Measurements from ENCODE around the gene GRIN2A. TPM values are rescaled to one million over a fixed set of nuclear protein-coding genes. Genes with fewer than 3 reads are reported as not detected.

The GRIN2A gene
- total RNA-seq, 2 experiments from 2014 or later: not detected

- BruUV-seq (replicated peaks): no TSS peak
- no peaks in the 10 kb centered on the region for H3K36me3 ChIP-seq (ENCODE audit: insufficient read depth, low read length)
- H3K27ac ChIP-seq (ENCODE audit: low read depth, low read length, poor library complexity, severe bottlenecking): no peak overlapping the region
- no peaks in the 10 kb centered on the region for H3K4me1 ChIP-seq (ENCODE audit: insufficient read depth, low read length, poor library complexity, severe bottlenecking)
- H3K9me3 ChIP-seq (ENCODE audit: low read length): no peaks in the 10 kb centered on the region
- H2AFZ ChIP-seq (ENCODE audit: low read length): no peak overlapping the region
- no peak overlapping the region for H3K4me2 ChIP-seq (ENCODE audit: low read length)
- TF ChIP-seq EZH2phosphoT487 (IDR thresholded peaks at IDR 0.05; ENCODE audit: borderline replicate concordance, low read depth, low read length) (no peak), CTCF (conservative IDR thresholded peaks at IDR 0.05; ENCODE audit: low read length) (no peak)
- CTCF ChIA-PET (ENCODE audit: unreplicated experiment): no interaction called here
- no peaks in the 10 kb centered on the region for H3K79me2 ChIP-seq (ENCODE audit: insufficient read depth, low read depth, low read length)
- intact Hi-C loops (cut with micrococcal nuclease; ENCODE audit: unreplicated experiment): no loop called here
- DNase-seq (ENCODE audit: low spot score): no peak
- no peak overlapping the region for H3K4me3 ChIP-seq (ENCODE audit: low read depth, low read length, poor library complexity, severe bottlenecking)
- POLR2A ChIA-PET: no interaction called here
- H3K9me2 ChIP-seq (ENCODE audit: insufficient read depth, low read length): no peaks in the 10 kb centered on the region
- no peaks in the 10 kb centered on the region for H4K20me1 ChIP-seq (ENCODE audit: insufficient read depth, low read length)
Observed at GRCh38 chr16:9847146-9847545, 335.1 kb downstream of the GRIN2A start.

- Histone ChIP-seq H3K27ac (ENCODE audit: low read depth, low read length, poor library complexity, severe bottlenecking) (no peak overlapping the region), H3K9me2 (ENCODE audit: insufficient read depth, low read length) (no peaks in the 10 kb centered on the region), H3K36me3 (ENCODE audit: insufficient read depth, low read length) (no peaks in the 10 kb centered on the region), H4K20me1 (ENCODE audit: insufficient read depth, low read length) (no peaks in the 10 kb centered on the region), H3K4me1 (ENCODE audit: insufficient read depth, low read length, poor library complexity, severe bottlenecking) (no peaks in the 10 kb centered on the region), H3K9me3 (ENCODE audit: low read length) (no peaks in the 10 kb centered on the region), H3K79me2 (ENCODE audit: insufficient read depth, low read depth, low read length) (no peaks in the 10 kb centered on the region), H2AFZ (ENCODE audit: low read length) (no peak overlapping the region), H3K4me3 (ENCODE audit: low read depth, low read length, poor library complexity, severe bottlenecking) (no peak overlapping the region), H3K4me2 (ENCODE audit: low read length) (no peak overlapping the region)
- intact Hi-C loops (cut with micrococcal nuclease; ENCODE audit: unreplicated experiment): no loop called here
- DNase-seq (ENCODE audit: low spot score): no peak
- TF ChIP-seq EZH2phosphoT487 (IDR thresholded peaks at IDR 0.05; ENCODE audit: borderline replicate concordance, low read depth, low read length): no peak
- no peak for TF ChIP-seq CTCF (conservative IDR thresholded peaks at IDR 0.05; ENCODE audit: low read length)
- BruUV-seq (replicated peaks): no TSS peak
- ChIA-PET POLR2A (no interaction called here), CTCF (ENCODE audit: unreplicated experiment) (no interaction called here)
Observed at GRCh38 chr16:9846362-9847099, 335.7 kb downstream of the GRIN2A start.

GRCh38 chr16:9845661-9846361 lies 336.4 kb downstream of the GRIN2A start:
- no peaks in the 10 kb centered on the region for H3K36me3 ChIP-seq (ENCODE audit: insufficient read depth, low read length)
- H3K27ac ChIP-seq (ENCODE audit: low read depth, low read length, poor library complexity, severe bottlenecking): no peak overlapping the region
- H3K79me2 ChIP-seq (ENCODE audit: insufficient read depth, low read depth, low read length): no peaks in the 10 kb centered on the region
- no peak overlapping the region for H3K4me2 ChIP-seq (ENCODE audit: low read length)
- no TSS peak for BruUV-seq (replicated peaks)
- ChIA-PET CTCF (ENCODE audit: unreplicated experiment) (no interaction called here), POLR2A (no interaction called here)
- DNase-seq (ENCODE audit: low spot score): no peak
- no peaks in the 10 kb centered on the region for H3K9me2 ChIP-seq (ENCODE audit: insufficient read depth, low read length)
- H2AFZ ChIP-seq (ENCODE audit: low read length): no peak overlapping the region
- no peak overlapping the region for H3K4me3 ChIP-seq (ENCODE audit: low read depth, low read length, poor library complexity, severe bottlenecking)
- intact Hi-C loops (cut with micrococcal nuclease; ENCODE audit: unreplicated experiment): no loop called here
- no peaks in the 10 kb centered on the region for H3K9me3 ChIP-seq (ENCODE audit: low read length)
- no peak for TF ChIP-seq CTCF (conservative IDR thresholded peaks at IDR 0.05; ENCODE audit: low read length)
- no peak for TF ChIP-seq EZH2phosphoT487 (IDR thresholded peaks at IDR 0.05; ENCODE audit: borderline replicate concordance, low read depth, low read length)
- no peaks in the 10 kb centered on the region for H3K4me1 ChIP-seq (ENCODE audit: insufficient read depth, low read length, poor library complexity, severe bottlenecking)
- no peaks in the 10 kb centered on the region for H4K20me1 ChIP-seq (ENCODE audit: insufficient read depth, low read length)

Measured in OCI-LY7 (cell line).